Neural progenitor cell (in vitro differentiated cells): Measurements from ENCODE around the gene PPID. TPM values are rescaled to one million over a fixed set of nuclear protein-coding genes. Genes with fewer than 3 reads are reported as not detected.

ENCODE experiments used
- DNase-seq: peaks from one replicate; pipeline ENCODE4 v3.0.0-alpha.2; 2016; ENCODE audit warnings: low spot score
- H2AFZ ChIP-seq: fragments of 200-600 bp; sonication (generic); replicated peaks from 2 replicates; pipeline ENCODE4 v1.6.1; 2016; ENCODE audit warnings: antibody characterized with exemption
- H3F3A ChIP-seq: fragments of 200-600 bp; sonication (generic); 2 replicates; pipeline ENCODE4 v1.6.1; 2016; ENCODE audit warnings: antibody characterized with exemption, low read depth
- H3K27ac ChIP-seq: fragments of 200-600 bp; sonication (generic); 2 replicates; pipeline ENCODE4 v1.5.1; 2016; ENCODE audit warnings: mild to moderate bottlenecking
- H3K27me3 ChIP-seq: fragments of 200-600 bp; sonication (generic); 2 replicates; pipeline ENCODE4 v1.6.1; 2016; ENCODE audit warnings: mild to moderate bottlenecking, moderate library complexity
- H3K36me3 ChIP-seq: fragments of 200-600 bp; sonication (generic); 2 replicates; pipeline ENCODE4 v1.5.1; 2016
- H3K4me1 ChIP-seq: fragments of 200-600 bp; sonication (generic); 2 replicates; pipeline ENCODE4 v1.6.1; 2016; ENCODE audit warnings: mixed run types
- H3K4me2 ChIP-seq: fragments of 200-600 bp; sonication (generic); 2 replicates; pipeline ENCODE4 v1.6.1; 2016
- H3K4me3 ChIP-seq: fragments of 200-600 bp; sonication (generic); 2 replicates; pipeline ENCODE4 v1.5.1; 2016
- H3K79me2 ChIP-seq: fragments of 200-600 bp; sonication (generic); 2 replicates; pipeline ENCODE4 v1.6.1; 2016; ENCODE audit warnings: low read depth
- H3K9ac ChIP-seq: fragments of 200-600 bp; sonication (generic); 2 replicates; pipeline ENCODE4 v1.6.1; 2016
- H3K9me3 ChIP-seq: fragments of 200-600 bp; sonication (generic); 2 replicates; pipeline ENCODE4 v1.5.1; 2016; ENCODE audit warnings: low read depth
- H4K20me1 ChIP-seq: fragments of 200-600 bp; sonication (generic); 2 replicates; pipeline ENCODE4 v1.6.1; 2016; ENCODE audit warnings: low read depth
- H3K27ac Mint-ChIP-seq: 3 replicates; pipeline ENCODE4 v1.8.0; 2021; ENCODE audit warnings: mixed read lengths
- H3K27me3 Mint-ChIP-seq: 2 replicates; pipeline ENCODE4 v1.8.0; 2022; ENCODE audit warnings: low read depth, mild to moderate bottlenecking, inconsistent platforms, moderate library complexity, mixed read lengths; ENCODE audit not compliant: insufficient read depth
- H3K36me3 Mint-ChIP-seq: 3 replicates; pipeline ENCODE4 v1.8.0; 2021; ENCODE audit warnings: mixed read lengths
- H3K4me1 Mint-ChIP-seq: 3 replicates; pipeline ENCODE4 v1.8.0; 2021; ENCODE audit warnings: mixed read lengths
- H3K4me3 Mint-ChIP-seq: 3 replicates; pipeline ENCODE4 v1.8.0; 2021; ENCODE audit warnings: mild to moderate bottlenecking, moderate library complexity, mixed read lengths
- H3K9me3 Mint-ChIP-seq: 3 replicates; pipeline ENCODE4 v1.8.0; 2020; ENCODE audit warnings: mixed read lengths
- EZH2 ChIP-seq: fragments of 200-600 bp; sonication (generic); IDR thresholded peaks from 2 replicates; pipeline ENCODE4 v1.6.1; 2017; ENCODE audit warnings: antibody characterized with exemption, mild to moderate bottlenecking, moderate library complexity
- EZH2phosphoT487 ChIP-seq: fragments of 200-600 bp; sonication (generic); IDR thresholded peaks from 2 replicates; pipeline ENCODE4 v1.6.1; 2017; ENCODE audit warnings: antibody characterized with exemption
- total RNA-seq: library from RNA; depleted of rRNA; stranded (reverse); fragments of >200 nt; gene quantifications from 2 replicates; pipeline ENCODE4 v1.2.3, GENCODE V29; 2015; ENCODE audit warnings: low replicate concordance
- TF ChIP-seq, protein P1 (sequence below): fragments of 200-600 bp; sonication (generic); IDR thresholded peaks from 2 replicates; pipeline ENCODE4 v1.5.1; 2017; ENCODE audit warnings: antibody characterized with exemption, mild to moderate bottlenecking

Gene PPID
- total RNA-seq, 1 donor from 2014 or later = 106 TPM

DNA sequence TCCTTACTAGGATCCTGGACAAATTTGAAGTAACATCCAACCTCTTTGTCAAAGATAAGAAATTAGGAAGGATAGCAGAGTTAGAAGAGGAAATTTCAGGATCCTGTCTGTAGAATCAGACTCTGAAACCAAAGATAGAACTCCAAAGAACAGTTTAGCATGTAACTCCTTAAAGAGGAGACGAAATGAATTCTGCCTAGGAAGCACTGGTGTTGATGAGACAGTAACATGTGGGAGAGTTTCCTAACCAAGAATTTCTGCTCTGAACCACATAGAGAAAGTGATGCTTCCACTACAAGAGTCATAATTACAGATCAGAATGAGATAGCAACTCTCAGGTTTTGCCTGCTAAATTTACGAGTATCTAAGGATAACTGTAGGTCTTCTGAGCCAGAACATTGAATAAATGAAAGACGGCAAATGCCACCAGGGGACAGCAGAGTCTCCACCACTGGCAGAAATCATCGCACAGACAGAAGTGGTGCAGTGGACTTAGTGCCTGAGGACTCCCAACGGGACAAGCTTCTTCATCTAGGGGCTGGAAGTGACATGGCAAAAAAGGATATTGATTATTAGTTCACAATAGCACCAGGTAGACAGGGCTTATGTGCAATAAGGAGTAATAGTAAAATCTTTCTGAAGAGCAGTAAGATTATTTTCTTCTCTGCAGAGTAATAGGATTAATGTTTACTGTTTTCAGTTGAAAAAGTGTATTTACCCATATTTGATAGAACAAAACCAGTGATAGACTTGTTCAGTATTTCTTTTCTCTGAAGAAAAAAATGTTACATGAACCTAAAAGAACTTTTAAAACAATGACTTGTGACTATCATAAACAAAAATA, 6.7 kb upstream of the PPID start:
- no peaks in the 10 kb centered on the region for H3K79me2 ChIP-seq
- H3K4me3 ChIP-seq = no peak overlapping the region
- H3K27me3 ChIP-seq = no peaks in the 10 kb centered on the region
- H3K36me3 ChIP-seq = no peaks in the 10 kb centered on the region
- no peaks in the 10 kb centered on the region for H3F3A ChIP-seq
- H2AFZ ChIP-seq = peak overlapping the region; percentile 65
- no peaks in the 10 kb centered on the region for H3K9me3 Mint-ChIP-seq
- TF ChIP-seq EZH2phosphoT487 (no peak), EZH2 (no peak)
- TF ChIP-seq, protein P1, sequence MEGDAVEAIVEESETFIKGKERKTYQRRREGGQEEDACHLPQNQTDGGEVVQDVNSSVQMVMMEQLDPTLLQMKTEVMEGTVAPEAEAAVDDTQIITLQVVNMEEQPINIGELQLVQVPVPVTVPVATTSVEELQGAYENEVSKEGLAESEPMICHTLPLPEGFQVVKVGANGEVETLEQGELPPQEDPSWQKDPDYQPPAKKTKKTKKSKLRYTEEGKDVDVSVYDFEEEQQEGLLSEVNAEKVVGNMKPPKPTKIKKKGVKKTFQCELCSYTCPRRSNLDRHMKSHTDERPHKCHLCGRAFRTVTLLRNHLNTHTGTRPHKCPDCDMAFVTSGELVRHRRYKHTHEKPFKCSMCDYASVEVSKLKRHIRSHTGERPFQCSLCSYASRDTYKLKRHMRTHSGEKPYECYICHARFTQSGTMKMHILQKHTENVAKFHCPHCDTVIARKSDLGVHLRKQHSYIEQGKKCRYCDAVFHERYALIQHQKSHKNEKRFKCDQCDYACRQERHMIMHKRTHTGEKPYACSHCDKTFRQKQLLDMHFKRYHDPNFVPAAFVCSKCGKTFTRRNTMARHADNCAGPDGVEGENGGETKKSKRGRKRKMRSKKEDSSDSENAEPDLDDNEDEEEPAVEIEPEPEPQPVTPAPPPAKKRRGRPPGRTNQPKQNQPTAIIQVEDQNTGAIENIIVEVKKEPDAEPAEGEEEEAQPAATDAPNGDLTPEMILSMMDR = peak; percentile 73
- no peak overlapping the region for H3K27ac Mint-ChIP-seq
- peaks cover 2% of the 10 kb centered on the region for H3K4me1 Mint-ChIP-seq
- no peaks in the 10 kb centered on the region for H3K27me3 Mint-ChIP-seq
- H3K4me1 ChIP-seq = no peaks in the 10 kb centered on the region
- H4K20me1 ChIP-seq = no peaks in the 10 kb centered on the region
- H3K36me3 Mint-ChIP-seq = no peaks in the 10 kb centered on the region
- no peak overlapping the region for H3K9ac ChIP-seq
- no peak overlapping the region for H3K27ac ChIP-seq
- H3K4me2 ChIP-seq = no peak overlapping the region
- no peaks in the 10 kb centered on the region for H3K9me3 ChIP-seq
- peak; percentile 69 for DNase-seq
- H3K4me3 Mint-ChIP-seq = no peak overlapping the region

DNA sequence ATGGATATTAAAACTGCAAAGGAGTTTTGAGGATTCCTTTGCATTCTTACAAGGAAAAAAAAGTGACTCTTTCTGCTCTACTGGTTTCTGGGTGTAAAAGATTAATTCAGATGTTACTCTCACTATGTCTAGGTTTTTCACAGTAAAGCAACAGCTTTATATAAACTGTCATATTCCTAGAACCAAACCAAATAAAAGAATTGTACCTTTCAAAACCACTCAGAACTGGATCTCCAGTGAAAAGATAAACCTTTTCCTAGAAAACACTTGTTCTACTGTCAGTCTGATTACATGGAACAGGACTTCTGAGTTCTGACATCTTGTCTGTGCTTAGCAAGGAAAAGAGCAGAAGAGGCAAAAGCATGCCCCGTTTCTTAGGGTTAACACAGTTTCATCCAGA, 5.0 kb upstream of the PPID start:
- Mint-ChIP-seq H3K27ac (no peak overlapping the region), H3K9me3 (no peaks in the 10 kb centered on the region), H3K27me3 (peaks cover 2% of the 10 kb centered on the region), H3K4me3 (no peak overlapping the region), H3K36me3 (no peaks in the 10 kb centered on the region), H3K4me1 (peaks cover 6% of the 10 kb centered on the region)
- H3K4me2 ChIP-seq = no peak overlapping the region
- H3K27ac ChIP-seq = no peak overlapping the region
- H2AFZ ChIP-seq = peak overlapping the region; percentile 83
- H3K4me1 ChIP-seq = no peaks in the 10 kb centered on the region
- no peak for TF ChIP-seq EZH2phosphoT487
- TF ChIP-seq, protein P1 = no peak
- TF ChIP-seq EZH2 = no peak
- no peaks in the 10 kb centered on the region for H3K36me3 ChIP-seq
- H3K9me3 ChIP-seq = no peaks in the 10 kb centered on the region
- H3K4me3 ChIP-seq = no peak overlapping the region
- peaks cover 9% of the 10 kb centered on the region for H3F3A ChIP-seq
- H3K79me2 ChIP-seq = no peaks in the 10 kb centered on the region
- no peak for DNase-seq
- no peak overlapping the region for H3K9ac ChIP-seq
- no peaks in the 10 kb centered on the region for H4K20me1 ChIP-seq
- no peaks in the 10 kb centered on the region for H3K27me3 ChIP-seq

GRCh38 chr4:158726633-158727032, 3.4 kb upstream of the PPID start:
- no peak overlapping the region for H3K4me3 Mint-ChIP-seq
- peaks cover 2% of the 10 kb centered on the region for H3K27me3 Mint-ChIP-seq
- DNase-seq = no peak
- Histone ChIP-seq H3K4me1 (peaks cover 3% of the 10 kb centered on the region), H3K79me2 (peaks cover 15% of the 10 kb centered on the region), H3K4me3 (no peak overlapping the region), H3K9me3 (no peaks in the 10 kb centered on the region), H3K36me3 (peaks cover under 1% of the 10 kb centered on the region), H3K27ac (no peak overlapping the region), H3K4me2 (no peak overlapping the region), H2AFZ (no peak overlapping the region), H4K20me1 (no peaks in the 10 kb centered on the region), H3K27me3 (no peaks in the 10 kb centered on the region), H3K9ac (no peak overlapping the region), H3F3A (peaks cover 9% of the 10 kb centered on the region)
- H3K4me1 Mint-ChIP-seq = peaks cover 14% of the 10 kb centered on the region
- H3K27ac Mint-ChIP-seq = no peak overlapping the region
- H3K9me3 Mint-ChIP-seq = no peaks in the 10 kb centered on the region
- H3K36me3 Mint-ChIP-seq = peaks cover under 1% of the 10 kb centered on the region
- TF ChIP-seq, protein P1 = no peak
- TF ChIP-seq EZH2 (no peak), EZH2phosphoT487 (no peak)
